B cell (primary cell): ENCODE measurements around the gene REL.

ENCODE experiments used
- EZH2 ChIP-seq: IDR thresholded peaks from 2 replicates; pipeline ENCODE4 v1.6.1; 2012; ENCODE audit warnings: borderline replicate concordance, low read depth, mild to moderate bottlenecking, moderate library complexity, low read length; ENCODE audit not compliant: insufficient read depth, poor library complexity, severe bottlenecking
- TF ChIP-seq, protein P1 (sequence below): fragments of 200-600 bp; IDR thresholded peaks from one replicate; pipeline ENCODE4 v1.8.0; 2022; ENCODE audit warnings: antibody characterized with exemption, mild to moderate bottlenecking

DNA sequence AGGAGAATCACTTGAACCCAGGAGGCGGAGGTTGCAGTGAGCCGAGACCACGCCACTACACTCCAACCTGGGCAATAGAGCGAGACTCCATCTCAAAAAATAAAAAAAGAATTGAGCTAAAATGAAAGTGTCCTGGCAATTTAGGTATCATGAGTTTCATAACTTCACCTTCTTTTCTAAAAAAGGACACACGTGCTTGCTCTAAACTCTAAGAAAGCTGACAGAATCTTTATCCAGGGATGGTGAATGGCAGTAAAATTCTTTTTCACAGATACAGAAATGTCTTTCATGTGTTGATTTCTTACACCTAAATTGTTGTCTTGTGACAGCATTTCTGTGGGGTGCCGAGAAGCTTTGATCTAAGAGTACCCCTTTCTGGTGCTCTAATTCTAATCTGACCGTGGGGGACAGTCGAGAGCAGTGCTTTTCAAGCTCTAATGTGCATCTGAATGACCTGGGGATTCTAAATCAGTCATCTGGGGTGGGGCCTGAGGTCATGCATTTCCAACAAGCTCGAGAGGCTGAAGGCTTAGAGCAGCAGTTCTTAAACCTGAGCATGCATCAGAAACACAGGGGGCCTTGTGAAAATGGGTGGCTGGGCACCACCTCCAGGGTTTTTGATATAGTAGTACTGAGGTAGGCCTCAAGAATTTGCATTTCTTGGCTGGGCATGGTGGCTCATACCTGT is 42.1 kb upstream of the REL start:
- TF ChIP-seq, protein P1, sequence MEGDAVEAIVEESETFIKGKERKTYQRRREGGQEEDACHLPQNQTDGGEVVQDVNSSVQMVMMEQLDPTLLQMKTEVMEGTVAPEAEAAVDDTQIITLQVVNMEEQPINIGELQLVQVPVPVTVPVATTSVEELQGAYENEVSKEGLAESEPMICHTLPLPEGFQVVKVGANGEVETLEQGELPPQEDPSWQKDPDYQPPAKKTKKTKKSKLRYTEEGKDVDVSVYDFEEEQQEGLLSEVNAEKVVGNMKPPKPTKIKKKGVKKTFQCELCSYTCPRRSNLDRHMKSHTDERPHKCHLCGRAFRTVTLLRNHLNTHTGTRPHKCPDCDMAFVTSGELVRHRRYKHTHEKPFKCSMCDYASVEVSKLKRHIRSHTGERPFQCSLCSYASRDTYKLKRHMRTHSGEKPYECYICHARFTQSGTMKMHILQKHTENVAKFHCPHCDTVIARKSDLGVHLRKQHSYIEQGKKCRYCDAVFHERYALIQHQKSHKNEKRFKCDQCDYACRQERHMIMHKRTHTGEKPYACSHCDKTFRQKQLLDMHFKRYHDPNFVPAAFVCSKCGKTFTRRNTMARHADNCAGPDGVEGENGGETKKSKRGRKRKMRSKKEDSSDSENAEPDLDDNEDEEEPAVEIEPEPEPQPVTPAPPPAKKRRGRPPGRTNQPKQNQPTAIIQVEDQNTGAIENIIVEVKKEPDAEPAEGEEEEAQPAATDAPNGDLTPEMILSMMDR = no peak
- TF ChIP-seq EZH2 = no peak
